Lower leg skin (tissue), 4 donors: Measurements from ENCODE around the gene MICU1. TPM values are rescaled to one million over a fixed set of nuclear protein-coding genes. Genes with fewer than 3 reads are reported as not detected.
"Not testable (repeated sequence)": the region's sequence is repeated elsewhere in the genome, so short reads cannot be mapped to it uniquely, and the experiment has no call there.

Experiments
- DNase-seq, 2 donors: peaks; one replicate each; pipeline ENCODE4 v3.0.0-alpha.2; 2019; ENCODE audit warnings: low spot score in 2 of 2
- H3K4me3 ChIP-seq: fragments of 200-600 bp; sonication (generic); 2 replicates; pipeline ENCODE4 v1.5.1; 2017; ENCODE audit warnings: mild to moderate bottlenecking, low read depth; ENCODE audit not compliant: poor library complexity, severe bottlenecking
- CTCF ChIP-seq, 3 donors: fragments of 450-650 bp; IDR thresholded peaks; one replicate each; pipeline ENCODE4 v1.5.1; 2016; ENCODE audit warnings: antibody characterized with exemption in 3 of 3, mild to moderate bottlenecking in 3 of 3, moderate library complexity in 2 of 3
- POLR2A ChIP-seq, 2 donors: fragments of 450-650 bp; IDR thresholded peaks; one replicate each; pipeline ENCODE4 v1.6.1; 2016 to 2017; ENCODE audit warnings: antibody characterized with exemption in 2 of 2, mild to moderate bottlenecking in 1 of 2, moderate library complexity in 1 of 2
- WGBS, 2 donors: methylation state at CpG; one replicate each; pipeline ENCODE4 v1.1.5; 2018; 5-methylcytosine and 5-hydroxymethylcytosine counted together
- intact Hi-C: fragments of 100-400 bp; cut with DNase I; formaldehyde crosslinking; loops from one replicate; pipeline ENCODE4 v1.15.0; 2023; ENCODE audit warnings: low total_unique reads
- total RNA-seq, 4 donors: library from RNA; depleted of rRNA; stranded (reverse); fragments of >200 nt; gene quantifications; one replicate each; pipeline ENCODE4 v1.1.0, GENCODE V29; 2016

MICU1 gene
- total RNA-seq, 4 donors from 2014 or later = 36.8 to 54.6 (median 46.8) TPM

GRCh38 chr10:72388062-72388461 is 237.8 kb downstream of the MICU1 start:
- whole genome bisulfite sequencing, 2 donors = 96 to 99% methylated on average over 5 of the region's 5 CpGs
- TF ChIP-seq POLR2A (IDR thresholded peaks at IDR 0.05) = no peak
- TF ChIP-seq CTCF (IDR thresholded peaks at IDR 0.05) = no peak
- no peak overlapping the region for H3K4me3 ChIP-seq
- intact Hi-C loops = no loop called here
- DNase-seq = no peak

GRCh38 chr10:72386916-72387586 is 238.8 kb downstream of the MICU1 start:
- 63 to 79% methylated on average over 3 of the region's 3 CpGs for WGBS, 2 donors

DNA sequence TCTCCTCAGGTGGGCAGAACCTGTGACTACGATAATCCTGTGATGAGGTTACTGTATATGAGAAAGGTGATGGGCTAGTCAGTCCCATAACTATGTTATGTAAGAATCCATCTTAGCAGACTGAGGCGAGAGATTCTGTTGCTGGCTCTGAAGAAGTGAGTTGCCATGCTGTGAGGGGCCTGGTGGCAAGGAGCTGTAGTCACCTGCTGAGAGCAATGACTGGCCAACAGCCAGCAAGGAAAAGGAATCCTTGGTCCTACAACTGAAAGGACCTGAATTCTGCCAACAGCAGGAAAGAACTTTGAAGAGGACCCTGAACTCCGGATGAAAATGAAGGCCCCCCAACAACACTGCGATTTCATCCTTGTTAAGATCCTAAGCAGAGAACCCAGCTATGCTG is 240.2 kb downstream of the MICU1 start:
- no peak for DNase-seq
- H3K4me3 ChIP-seq = no peak overlapping the region
- no peak for TF ChIP-seq CTCF (IDR thresholded peaks at IDR 0.05)
- TF ChIP-seq POLR2A (IDR thresholded peaks at IDR 0.05) = no peak
- 91 to 97% methylated on average over 4 of the region's 4 CpGs for WGBS, 2 donors
- intact Hi-C loops = no loop called here

More at GRCh38 chr10:72386916-72387586, 238.8 kb downstream of the MICU1 start:
- no peak overlapping the region for H3K4me3 ChIP-seq
- no peak for DNase-seq
- TF ChIP-seq CTCF (IDR thresholded peaks at IDR 0.05) = no peak
- no peak for TF ChIP-seq POLR2A (IDR thresholded peaks at IDR 0.05)
- intact Hi-C loops = no loop called here

DNA sequence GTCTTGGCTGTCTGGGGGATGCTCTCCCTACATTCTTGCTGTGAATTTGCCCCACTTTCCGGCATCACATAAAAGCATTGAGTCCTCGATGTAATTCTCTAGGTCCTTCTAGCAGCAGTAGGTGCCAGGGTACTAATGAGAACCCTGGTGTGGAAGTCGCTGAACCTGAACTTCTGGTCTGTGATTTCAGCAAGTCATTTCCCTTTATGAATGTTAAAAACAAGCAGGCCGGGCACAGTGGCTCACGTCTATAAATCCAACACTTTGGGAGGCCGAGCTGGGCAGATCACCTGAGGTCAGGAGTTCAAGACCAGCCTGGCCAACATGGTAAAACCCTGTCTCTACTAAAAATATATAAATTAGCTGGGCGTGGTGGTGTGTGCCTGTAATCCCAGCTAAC is 240.9 kb downstream of the MICU1 start:
- WGBS, 2 donors = 65 to 70% methylated on average over 7 of the region's 7 CpGs
- intact Hi-C loops, H3K4me3 ChIP-seq: not testable (repeated sequence)
- peak in 1 of 2 donors; percentile 22 for DNase-seq

GRCh38 chr10:72379776-72380175 is 246.1 kb downstream of the MICU1 start:
- DNase-seq = peak in 1 of 2 donors; percentile 26
- WGBS, 2 donors = 62 to 73% methylated on average over 2 of the region's 2 CpGs
- TF ChIP-seq CTCF (IDR thresholded peaks at IDR 0.05) (no peak), POLR2A (IDR thresholded peaks at IDR 0.05) (no peak)
- intact Hi-C loops = no loop called here
- no peak overlapping the region for H3K4me3 ChIP-seq

- DNase-seq = no peak
- TF ChIP-seq CTCF (IDR thresholded peaks at IDR 0.05) = no peak
- TF ChIP-seq POLR2A (IDR thresholded peaks at IDR 0.05) = no peak
- intact Hi-C loops = no loop called here
- no peak overlapping the region for H3K4me3 ChIP-seq
- 85 to 91% methylated on average over 2 of the region's 2 CpGs for WGBS, 2 donors
These were observed 246.8 kb downstream of the MICU1 start for GRCh38 chr10:72379062-72379461.
